SU-DHL-6 (cell line): ENCODE results near the gene NFIB.

Source experiments
- EZH2phosphoT487 ChIP-seq: fragments of 200-600 bp; sonication (generic), shearing (Covaris generic); conservative IDR thresholded peaks from 2 replicates; pipeline ENCODE4 v1.6.1; 2018; ENCODE audit warnings: mild to moderate bottlenecking, antibody characterized with exemption, low read length, moderate library complexity, mixed read lengths
- TF ChIP-seq, protein P1 (sequence below): fragments of 200-600 bp; sonication (generic); IDR thresholded peaks from one replicate; pipeline ENCODE4 v1.5.1; 2017; ENCODE audit warnings: antibody characterized with exemption, mild to moderate bottlenecking, low read length, moderate library complexity; ENCODE audit not compliant: insufficient read depth, poor library complexity, severe bottlenecking

DNA sequence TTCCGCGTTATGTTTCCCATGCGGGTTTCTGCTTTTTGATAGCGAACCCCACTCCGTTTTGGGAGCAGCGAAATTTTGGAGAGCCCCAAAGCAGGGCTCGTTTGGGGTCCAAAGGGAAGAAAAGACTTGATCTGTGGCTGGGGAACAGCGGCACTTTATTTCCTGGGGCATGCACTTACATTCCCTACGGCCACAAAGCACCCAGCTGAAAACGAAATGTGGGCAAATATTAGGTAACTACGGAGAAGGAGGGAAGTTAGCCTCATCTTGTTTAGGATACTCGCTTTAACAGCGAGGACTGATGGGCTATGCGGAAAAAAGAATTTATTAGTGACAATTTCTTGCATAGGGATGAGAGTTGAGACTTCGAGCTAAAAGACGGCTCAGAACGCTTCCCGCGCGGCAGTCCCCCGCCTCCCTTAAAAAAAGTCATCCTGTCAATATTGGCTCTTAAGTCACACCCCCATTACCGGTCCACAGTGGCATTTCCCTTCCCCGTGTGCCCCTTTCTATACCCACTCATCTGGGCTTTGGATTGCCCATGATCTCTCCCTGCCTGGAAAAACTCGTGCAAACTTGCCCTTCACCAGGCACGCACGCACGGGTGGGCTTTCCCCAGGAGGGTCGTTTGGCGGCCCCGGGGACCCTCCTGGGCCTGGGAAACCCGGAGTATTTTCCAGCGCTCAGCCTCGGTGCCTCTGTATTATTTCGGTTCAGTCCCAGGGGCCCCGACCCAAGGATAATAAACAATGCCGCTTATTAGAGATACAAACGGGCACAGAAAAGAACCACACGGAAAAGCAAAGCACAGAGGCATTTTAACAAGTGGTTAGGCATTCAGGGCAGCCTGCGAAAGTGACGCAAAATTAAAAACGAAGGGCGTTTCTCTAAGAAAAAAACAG lies 35.8 kb upstream of the NFIB start:
- TF ChIP-seq, protein P1, sequence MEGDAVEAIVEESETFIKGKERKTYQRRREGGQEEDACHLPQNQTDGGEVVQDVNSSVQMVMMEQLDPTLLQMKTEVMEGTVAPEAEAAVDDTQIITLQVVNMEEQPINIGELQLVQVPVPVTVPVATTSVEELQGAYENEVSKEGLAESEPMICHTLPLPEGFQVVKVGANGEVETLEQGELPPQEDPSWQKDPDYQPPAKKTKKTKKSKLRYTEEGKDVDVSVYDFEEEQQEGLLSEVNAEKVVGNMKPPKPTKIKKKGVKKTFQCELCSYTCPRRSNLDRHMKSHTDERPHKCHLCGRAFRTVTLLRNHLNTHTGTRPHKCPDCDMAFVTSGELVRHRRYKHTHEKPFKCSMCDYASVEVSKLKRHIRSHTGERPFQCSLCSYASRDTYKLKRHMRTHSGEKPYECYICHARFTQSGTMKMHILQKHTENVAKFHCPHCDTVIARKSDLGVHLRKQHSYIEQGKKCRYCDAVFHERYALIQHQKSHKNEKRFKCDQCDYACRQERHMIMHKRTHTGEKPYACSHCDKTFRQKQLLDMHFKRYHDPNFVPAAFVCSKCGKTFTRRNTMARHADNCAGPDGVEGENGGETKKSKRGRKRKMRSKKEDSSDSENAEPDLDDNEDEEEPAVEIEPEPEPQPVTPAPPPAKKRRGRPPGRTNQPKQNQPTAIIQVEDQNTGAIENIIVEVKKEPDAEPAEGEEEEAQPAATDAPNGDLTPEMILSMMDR, result no peak
- no peak for TF ChIP-seq EZH2phosphoT487
